ENCODE results near the gene ITIH4. TPM values are rescaled to one million over a fixed set of nuclear protein-coding genes. Genes with fewer than 3 reads are reported as not detected.
A peak's percentile ranks its signal among the peaks of the same experiment; 100 is the strongest.

ITIH4 gene
- total RNA-seq, 6 experiments from 2014 or later: 1,573 to 4,137 (median 3,531) TPM

DNA sequence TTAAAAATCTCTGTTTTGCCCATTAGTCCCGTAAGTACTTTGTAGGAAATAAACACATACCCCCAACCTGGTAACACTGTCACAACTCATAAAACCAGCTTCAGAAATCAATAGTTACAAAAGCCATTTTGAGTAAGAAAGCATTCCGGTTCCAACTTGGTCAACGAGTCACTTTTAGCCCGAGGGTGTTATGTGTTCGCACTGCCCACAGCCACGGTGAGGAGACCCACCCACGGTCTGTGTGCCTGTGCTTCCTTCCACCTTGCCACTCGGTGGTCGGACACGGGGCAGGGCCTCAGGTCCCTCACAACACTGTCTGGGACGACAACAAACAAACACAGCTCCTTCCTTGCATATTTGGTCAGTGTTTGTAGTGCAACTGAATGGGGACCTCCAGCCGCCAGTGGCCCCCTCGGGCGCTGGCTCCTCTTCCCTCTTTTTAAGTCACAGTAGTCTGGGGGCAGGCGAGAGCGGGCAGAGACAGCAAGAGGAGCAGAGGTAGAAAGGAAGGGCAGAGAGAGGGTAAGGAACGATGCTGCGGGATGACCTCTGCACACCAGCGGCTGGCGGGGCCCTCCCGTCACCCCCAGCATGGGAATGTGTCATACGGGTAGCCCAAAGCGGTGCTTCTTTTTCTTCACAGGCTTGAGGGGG, 9.5 kb upstream of the ITIH4 start:
- H3K36me3 ChIP-seq: peaks cover 0 to 8% (median 0%) of the 10 kb centered on the region in 4 donors

GRCh38 chr3:52839268-52839575, 8.8 kb upstream of the ITIH4 start:
- ATAC-seq (no peak), DNase-seq (peak in 2 of 3 donors; percentile 14 to 40)
- H3K36me3 ChIP-seq: peaks cover 0 to 8% (median 0%) of the 10 kb centered on the region in 4 donors
- H3K27me3 ChIP-seq: no peaks in the 10 kb centered on the region
- no peak for TF ChIP-seq POLR2A (IDR thresholded peaks at IDR 0.05)
- TF ChIP-seq, protein P1, sequence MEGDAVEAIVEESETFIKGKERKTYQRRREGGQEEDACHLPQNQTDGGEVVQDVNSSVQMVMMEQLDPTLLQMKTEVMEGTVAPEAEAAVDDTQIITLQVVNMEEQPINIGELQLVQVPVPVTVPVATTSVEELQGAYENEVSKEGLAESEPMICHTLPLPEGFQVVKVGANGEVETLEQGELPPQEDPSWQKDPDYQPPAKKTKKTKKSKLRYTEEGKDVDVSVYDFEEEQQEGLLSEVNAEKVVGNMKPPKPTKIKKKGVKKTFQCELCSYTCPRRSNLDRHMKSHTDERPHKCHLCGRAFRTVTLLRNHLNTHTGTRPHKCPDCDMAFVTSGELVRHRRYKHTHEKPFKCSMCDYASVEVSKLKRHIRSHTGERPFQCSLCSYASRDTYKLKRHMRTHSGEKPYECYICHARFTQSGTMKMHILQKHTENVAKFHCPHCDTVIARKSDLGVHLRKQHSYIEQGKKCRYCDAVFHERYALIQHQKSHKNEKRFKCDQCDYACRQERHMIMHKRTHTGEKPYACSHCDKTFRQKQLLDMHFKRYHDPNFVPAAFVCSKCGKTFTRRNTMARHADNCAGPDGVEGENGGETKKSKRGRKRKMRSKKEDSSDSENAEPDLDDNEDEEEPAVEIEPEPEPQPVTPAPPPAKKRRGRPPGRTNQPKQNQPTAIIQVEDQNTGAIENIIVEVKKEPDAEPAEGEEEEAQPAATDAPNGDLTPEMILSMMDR (IDR thresholded peaks at IDR 0.05): no peak
- intact Hi-C loops (cut with DNase I): no loop called here
- H3K9me3 ChIP-seq: no peaks in the 10 kb centered on the region
- WGBS (ENCODE audit: insufficient coverage, low coverage, low lambda C conversion rate, missing lambda C conversion rate): no CpG with 5 or more reads among the region's 2 CpGs
- peak overlapping the region in 1 of 3 donors; percentile 49 for H3K27ac ChIP-seq
- no peak overlapping the region for H3K4me3 ChIP-seq
- peaks cover 0 to 64% (median 21%) of the 10 kb centered on the region in 4 donors for H3K4me1 ChIP-seq

More for the DNA sequence above, 9.5 kb upstream of the ITIH4 start:
- peak; percentile 20 to 50 (median 41) for DNase-seq
- H3K4me3 ChIP-seq: no peak overlapping the region
- intact Hi-C loops (cut with DNase I): no loop called here
- peak overlapping the region in 1 of 3 donors; percentile 49 for H3K27ac ChIP-seq
- H3K4me1 ChIP-seq: peaks cover 0 to 65% (median 23%) of the 10 kb centered on the region in 4 donors
- no peaks in the 10 kb centered on the region for H3K9me3 ChIP-seq
- TF ChIP-seq, protein P1 (IDR thresholded peaks at IDR 0.05): no peak
- TF ChIP-seq POLR2A (IDR thresholded peaks at IDR 0.05): no peak
- H3K27me3 ChIP-seq: no peaks in the 10 kb centered on the region
- no peak for ATAC-seq
- WGBS (ENCODE audit: insufficient coverage, low coverage, low lambda C conversion rate, missing lambda C conversion rate): 55% methylated on average over 11 of the region's 23 CpGs

- H3K4me3 ChIP-seq: no peak overlapping the region
- 87% methylated on average over 3 of the region's 8 CpGs for WGBS (ENCODE audit: insufficient coverage, low coverage, low lambda C conversion rate, missing lambda C conversion rate)
- DNase-seq (peak in 2 of 3 donors; percentile 11 to 28), ATAC-seq (no peak)
- no peaks in the 10 kb centered on the region for H3K27me3 ChIP-seq
- TF ChIP-seq POLR2A (IDR thresholded peaks at IDR 0.05): no peak
- TF ChIP-seq, protein P1 (IDR thresholded peaks at IDR 0.05): no peak
- peak overlapping the region in 1 of 3 donors; percentile 49 for H3K27ac ChIP-seq
- intact Hi-C loops (cut with DNase I): no loop called here
- peaks cover 0 to 8% (median 0%) of the 10 kb centered on the region in 4 donors for H3K36me3 ChIP-seq
- no peaks in the 10 kb centered on the region for H3K9me3 ChIP-seq
- H3K4me1 ChIP-seq: peaks cover 0 to 64% (median 19%) of the 10 kb centered on the region in 4 donors
Observed at GRCh38 chr3:52838561-52839267, 8.2 kb upstream of the ITIH4 start.

GRCh38 chr3:52836986-52837385, 6.5 kb upstream of the ITIH4 start:
- TF ChIP-seq POLR2A (IDR thresholded peaks at IDR 0.05): no peak
- TF ChIP-seq, protein P1 (IDR thresholded peaks at IDR 0.05): no peak
- no peaks in the 10 kb centered on the region for H3K9me3 ChIP-seq
- H3K4me1 ChIP-seq: peaks cover 0 to 63% (median 17%) of the 10 kb centered on the region in 4 donors
- WGBS (ENCODE audit: insufficient coverage, low coverage, low lambda C conversion rate, missing lambda C conversion rate): 38% methylated on average over 1 of the region's 4 CpGs
- H3K27ac ChIP-seq: no peak overlapping the region
- H3K36me3 ChIP-seq: peaks cover 0 to 8% (median 0%) of the 10 kb centered on the region in 4 donors
- intact Hi-C loops (cut with DNase I): no loop called here
- H3K27me3 ChIP-seq: no peaks in the 10 kb centered on the region
- peak in 1 of 3 donors; percentile 53 for DNase-seq
- ATAC-seq: no peak
- no peak overlapping the region for H3K4me3 ChIP-seq
